Measurements from ENCODE around the gene FSIP1.

The FSIP1 gene

DNA sequence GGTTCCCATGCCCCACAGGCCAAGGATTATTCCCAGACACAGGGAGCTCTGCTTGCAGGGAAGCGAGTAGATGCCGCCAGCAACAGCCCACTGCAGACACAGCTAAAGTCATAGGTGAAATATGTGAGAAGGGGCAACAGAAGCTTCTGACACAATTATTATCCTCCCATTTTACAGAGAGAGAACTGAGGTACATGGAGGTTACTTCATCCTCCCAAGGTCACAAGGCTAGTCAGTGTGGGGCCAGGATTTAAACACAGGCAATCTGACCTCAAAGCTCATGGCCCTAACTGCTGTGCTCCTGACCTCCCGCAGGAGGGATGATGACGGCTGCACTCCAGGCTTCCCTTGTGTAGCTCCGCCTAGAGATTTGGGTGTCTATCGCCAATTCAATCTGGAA lies 15.7 kb upstream of the FSIP1 start:
- Histone ChIP-seq H2AFZ (ENCODE audit: low read depth, low read length) (no peak overlapping the region), H3K18ac (ENCODE audit: low read depth in 1 of 2, low read length in 2 of 2) (no peak overlapping the region), H3K36me3 (ENCODE audit: control insufficient read depth in 1 of 2, insufficient read depth in 2 of 2, low read depth in 1 of 2, low read length in 2 of 2) (peaks cover 30 to 38% of the 10 kb centered on the region in 2 experiments), H2BK15ac (ENCODE audit: low read depth, poor library complexity, severe bottlenecking) (no peak overlapping the region), H3K9me3 (ENCODE audit: control insufficient read depth, low read length) (no peaks in the 10 kb centered on the region), H3K4ac (ENCODE audit: low read depth in 1 of 2, low read length in 2 of 2) (no peak overlapping the region), H2BK5ac (ENCODE audit: low read depth, low read length, poor library complexity, severe bottlenecking) (no peak overlapping the region), H4K91ac (ENCODE audit: low read length) (no peak overlapping the region), H3K4me2 (ENCODE audit: low read length, poor library complexity, severe bottlenecking) (no peak overlapping the region), H3K79me1 (replicated peaks; ENCODE audit: low read length, poor library complexity, severe bottlenecking) (peaks cover 7% of the 10 kb centered on the region), H3K14ac (ENCODE audit: low read length in 2 of 2) (no peak overlapping the region), H3K9ac (ENCODE audit: low read length) (no peak overlapping the region), H4K8ac (ENCODE audit: low read length) (no peak overlapping the region), H2BK12ac (ENCODE audit: low read length in 2 of 2) (no peak overlapping the region), H2AK5ac (ENCODE audit: low read length, severe bottlenecking) (no peak overlapping the region), H3K27ac (ENCODE audit: low read length, poor library complexity, severe bottlenecking) (no peak overlapping the region), H3K27me3 (ENCODE audit: control insufficient read depth in 1 of 2, insufficient read depth in 1 of 2, low read length in 2 of 2) (no peaks in the 10 kb centered on the region), H3K4me3 (ENCODE audit: insufficient read depth in 1 of 2, low read depth in 1 of 2, low read length in 2 of 2) (no peak overlapping the region), H3K4me1 (ENCODE audit: control insufficient read depth, insufficient read depth, low read depth, low read length) (peaks cover 1% of the 10 kb centered on the region), H3K23ac (ENCODE audit: low read length in 2 of 2) (no peak overlapping the region), H2BK120ac (ENCODE audit: low read depth, low read length) (no peak overlapping the region)
- no peak for DNase-seq
- WGBS, result 89% methylated on average over 5 of the region's 6 CpGs

GRCh38 chr15:39797407-39797806 lies 14.8 kb upstream of the FSIP1 start:
- no peak for DNase-seq
- WGBS, result 92% methylated on average over 5 of the region's 6 CpGs
- H3K14ac ChIP-seq (ENCODE audit: low read length in 2 of 2), result no peak overlapping the region
- H2BK15ac ChIP-seq (ENCODE audit: low read depth, poor library complexity, severe bottlenecking), result no peak overlapping the region
- no peak overlapping the region for H3K23ac ChIP-seq (ENCODE audit: low read length in 2 of 2)
- H3K36me3 ChIP-seq (ENCODE audit: control insufficient read depth in 1 of 2, insufficient read depth in 2 of 2, low read depth in 1 of 2, low read length in 2 of 2), result peaks cover 28 to 38% of the 10 kb centered on the region in 2 experiments
- H2BK120ac ChIP-seq (ENCODE audit: low read depth, low read length), result no peak overlapping the region
- H2AK5ac ChIP-seq (ENCODE audit: low read length, severe bottlenecking), result no peak overlapping the region
- H2BK5ac ChIP-seq (ENCODE audit: low read depth, low read length, poor library complexity, severe bottlenecking), result no peak overlapping the region
- H3K4me2 ChIP-seq (ENCODE audit: low read length, poor library complexity, severe bottlenecking), result no peak overlapping the region
- no peak overlapping the region for H4K8ac ChIP-seq (ENCODE audit: low read length)
- peaks cover 7% of the 10 kb centered on the region for H3K79me1 ChIP-seq (replicated peaks; ENCODE audit: low read length, poor library complexity, severe bottlenecking)
- H3K4me1 ChIP-seq (ENCODE audit: control insufficient read depth, insufficient read depth, low read depth, low read length), result peaks cover 1% of the 10 kb centered on the region
- no peak overlapping the region for H3K18ac ChIP-seq (ENCODE audit: low read depth in 1 of 2, low read length in 2 of 2)
- H3K4ac ChIP-seq (ENCODE audit: low read depth in 1 of 2, low read length in 2 of 2), result no peak overlapping the region
- H3K9me3 ChIP-seq (ENCODE audit: control insufficient read depth, low read length), result no peaks in the 10 kb centered on the region
- H3K27ac ChIP-seq (ENCODE audit: low read length, poor library complexity, severe bottlenecking), result no peak overlapping the region
- H4K91ac ChIP-seq (ENCODE audit: low read length), result no peak overlapping the region
- no peaks in the 10 kb centered on the region for H3K27me3 ChIP-seq (ENCODE audit: control insufficient read depth in 1 of 2, insufficient read depth in 1 of 2, low read length in 2 of 2)
- H2BK12ac ChIP-seq (ENCODE audit: low read length in 2 of 2), result no peak overlapping the region
- H3K9ac ChIP-seq (ENCODE audit: low read length), result no peak overlapping the region
- no peak overlapping the region for H3K4me3 ChIP-seq (ENCODE audit: insufficient read depth in 1 of 2, low read depth in 1 of 2, low read length in 2 of 2)
- H2AFZ ChIP-seq (ENCODE audit: low read depth, low read length), result no peak overlapping the region

- Histone ChIP-seq H3K9me3 (ENCODE audit: control insufficient read depth, low read length) (no peaks in the 10 kb centered on the region), H3K14ac (ENCODE audit: low read length in 2 of 2) (no peak overlapping the region), H2BK120ac (ENCODE audit: low read depth, low read length) (no peak overlapping the region), H3K4me3 (ENCODE audit: insufficient read depth in 1 of 2, low read depth in 1 of 2, low read length in 2 of 2) (no peak overlapping the region), H3K4ac (ENCODE audit: low read depth in 1 of 2, low read length in 2 of 2) (no peak overlapping the region), H3K27me3 (ENCODE audit: control insufficient read depth in 1 of 2, insufficient read depth in 1 of 2, low read length in 2 of 2) (no peaks in the 10 kb centered on the region), H2AK5ac (ENCODE audit: low read length, severe bottlenecking) (no peak overlapping the region), H2BK15ac (ENCODE audit: low read depth, poor library complexity, severe bottlenecking) (no peak overlapping the region), H3K18ac (ENCODE audit: low read depth in 1 of 2, low read length in 2 of 2) (no peak overlapping the region), H3K4me2 (ENCODE audit: low read length, poor library complexity, severe bottlenecking) (no peak overlapping the region), H3K4me1 (ENCODE audit: control insufficient read depth, insufficient read depth, low read depth, low read length) (peaks cover 4% of the 10 kb centered on the region), H3K9ac (ENCODE audit: low read length) (no peak overlapping the region), H4K91ac (ENCODE audit: low read length) (no peak overlapping the region), H2AFZ (ENCODE audit: low read depth, low read length) (no peak overlapping the region), H3K79me1 (replicated peaks; ENCODE audit: low read length, poor library complexity, severe bottlenecking) (peaks cover 5% of the 10 kb centered on the region), H2BK12ac (ENCODE audit: low read length in 2 of 2) (no peak overlapping the region), H4K8ac (ENCODE audit: low read length) (no peak overlapping the region), H3K27ac (ENCODE audit: low read length, poor library complexity, severe bottlenecking) (no peak overlapping the region), H2BK5ac (ENCODE audit: low read depth, low read length, poor library complexity, severe bottlenecking) (no peak overlapping the region), H3K36me3 (ENCODE audit: control insufficient read depth in 1 of 2, insufficient read depth in 2 of 2, low read depth in 1 of 2, low read length in 2 of 2) (peaks cover 23 to 33% of the 10 kb centered on the region in 2 experiments), H3K23ac (ENCODE audit: low read length in 2 of 2) (no peak overlapping the region)
- DNase-seq, result no peak
- WGBS, result 92% methylated on average over 4 of the region's 5 CpGs
These were observed 14.0 kb upstream of the FSIP1 start for GRCh38 chr15:39796601-39797000.

GRCh38 chr15:39795486-39795885 lies 12.8 kb upstream of the FSIP1 start:
- H2AFZ ChIP-seq (ENCODE audit: low read depth, low read length), result no peak overlapping the region
- H3K18ac ChIP-seq (ENCODE audit: low read depth in 1 of 2, low read length in 2 of 2), result no peak overlapping the region
- H4K91ac ChIP-seq (ENCODE audit: low read length), result peak overlapping the region; percentile 10
- H3K23ac ChIP-seq (ENCODE audit: low read length in 2 of 2), result no peak overlapping the region
- no peak overlapping the region for H3K9ac ChIP-seq (ENCODE audit: low read length)
- H3K27me3 ChIP-seq (ENCODE audit: control insufficient read depth in 1 of 2, insufficient read depth in 1 of 2, low read length in 2 of 2), result no peaks in the 10 kb centered on the region
- 82% methylated on average over 3 of the region's 3 CpGs for WGBS
- no peak overlapping the region for H2BK120ac ChIP-seq (ENCODE audit: low read depth, low read length)
- no peak overlapping the region for H4K8ac ChIP-seq (ENCODE audit: low read length)
- peaks cover 3% of the 10 kb centered on the region for H3K79me1 ChIP-seq (replicated peaks; ENCODE audit: low read length, poor library complexity, severe bottlenecking)
- no peak overlapping the region for H2BK5ac ChIP-seq (ENCODE audit: low read depth, low read length, poor library complexity, severe bottlenecking)
- no peak overlapping the region for H3K14ac ChIP-seq (ENCODE audit: low read length in 2 of 2)
- H2AK5ac ChIP-seq (ENCODE audit: low read length, severe bottlenecking), result no peak overlapping the region
- H3K4me3 ChIP-seq (ENCODE audit: insufficient read depth in 1 of 2, low read depth in 1 of 2, low read length in 2 of 2), result no peak overlapping the region
- no peak for DNase-seq
- H3K27ac ChIP-seq (ENCODE audit: low read length, poor library complexity, severe bottlenecking), result no peak overlapping the region
- H3K4me1 ChIP-seq (ENCODE audit: control insufficient read depth, insufficient read depth, low read depth, low read length), result peaks cover 4% of the 10 kb centered on the region
- no peak overlapping the region for H3K4ac ChIP-seq (ENCODE audit: low read depth in 1 of 2, low read length in 2 of 2)
- no peak overlapping the region for H2BK12ac ChIP-seq (ENCODE audit: low read length in 2 of 2)
- no peak overlapping the region for H3K4me2 ChIP-seq (ENCODE audit: low read length, poor library complexity, severe bottlenecking)
- H2BK15ac ChIP-seq (ENCODE audit: low read depth, poor library complexity, severe bottlenecking), result no peak overlapping the region
- H3K36me3 ChIP-seq (ENCODE audit: control insufficient read depth in 1 of 2, insufficient read depth in 2 of 2, low read depth in 1 of 2, low read length in 2 of 2), result peaks cover 16 to 22% of the 10 kb centered on the region in 2 experiments
- no peaks in the 10 kb centered on the region for H3K9me3 ChIP-seq (ENCODE audit: control insufficient read depth, low read length)
